Measurements from ENCODE around the gene SCTR.

Gene SCTR

DNA sequence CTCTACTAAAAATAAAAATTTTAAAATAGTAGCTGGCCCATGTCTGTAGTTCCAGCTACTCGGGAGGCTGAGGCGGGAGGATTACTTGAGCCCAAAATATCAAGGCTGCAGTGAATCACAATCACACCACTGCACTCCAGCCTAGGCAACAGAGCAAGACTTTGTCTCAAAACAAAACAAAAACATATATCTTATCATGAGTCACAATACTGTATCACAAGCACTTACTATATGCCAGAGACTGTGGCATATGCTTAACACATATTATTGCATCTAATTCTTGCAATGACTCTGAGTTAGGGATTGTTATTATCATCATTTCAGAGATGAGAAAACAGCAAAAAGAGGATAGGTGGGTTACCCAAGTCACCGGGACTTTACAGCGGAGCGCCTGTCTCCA is 122.2 kb downstream of the SCTR start:
- DNase-seq, result no peak

- no peak for DNase-seq
These were observed 127.1 kb downstream of the SCTR start for GRCh38 chr2:119397196-119397595.

DNA sequence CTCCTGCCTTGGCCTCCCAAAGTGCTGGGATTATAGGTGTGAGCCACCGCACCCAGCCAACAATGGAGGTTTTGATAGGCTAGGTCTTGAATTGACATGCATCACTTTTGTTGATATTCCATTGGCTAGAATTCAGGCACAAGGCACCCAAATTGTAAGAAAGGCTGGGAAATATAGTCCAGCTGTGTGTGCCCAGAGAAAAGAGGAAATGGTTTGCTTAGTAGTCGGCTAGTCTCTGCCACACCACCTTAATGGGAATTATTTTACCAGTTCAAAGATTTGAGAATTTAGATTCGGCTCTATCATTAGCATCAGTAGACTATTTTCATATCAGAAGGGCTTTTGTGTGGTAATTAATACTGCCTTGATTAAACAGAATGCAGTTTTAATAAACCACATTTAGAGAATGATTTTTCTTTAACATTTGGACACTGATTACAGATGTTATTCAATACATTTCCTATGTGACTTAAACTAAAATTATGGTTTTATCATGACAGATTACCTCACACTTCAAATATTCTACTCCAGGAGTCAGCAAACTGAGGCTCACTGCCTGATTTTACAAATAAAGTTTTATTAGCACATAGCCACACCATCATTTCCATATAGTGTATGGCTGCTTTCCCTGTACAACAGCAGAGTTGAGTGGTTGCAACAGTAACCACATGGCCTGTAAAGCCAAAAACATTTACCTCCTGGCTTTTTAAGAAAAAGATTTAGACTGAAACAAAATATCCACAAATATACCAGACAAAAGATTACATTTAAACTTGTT is 130.1 kb downstream of the SCTR start:
- DNase-seq, result no peak
